ENCODE data around the gene CHD8. TPM values are rescaled to one million over a fixed set of nuclear protein-coding genes. Genes with fewer than 3 reads are reported as not detected.

The CHD8 gene
- polyA plus RNA-seq, 3 donors: 8.2 to 34.2 (median 15.1) TPM

GRCh38 chr14:21414137-21414631 is 41.7 kb downstream of the CHD8 start:
- TF ChIP-seq CTCF (IDR thresholded peaks at IDR 0.05): no peak
- Mint-ChIP-seq H3K27ac (no peak overlapping the region), H3K4me1 (no peaks in the 10 kb centered on the region), H3K36me3 (peaks cover 76 to 96% of the 10 kb centered on the region in 2 donors), H3K27me3 (ENCODE audit: low read depth in 3 of 3) (peaks cover 0 to 1% (median 1%) of the 10 kb centered on the region in 3 donors), H3K4me3 (no peak overlapping the region), H3K9me3 (no peaks in the 10 kb centered on the region)
- H3K4me3 ChIP-seq (replicated peaks in 1 of 3; ENCODE audit: low read depth in 2 of 3, low read length in 3 of 3): no peak overlapping the region
- no peaks in the 10 kb centered on the region for H3K4me1 ChIP-seq (ENCODE audit: control insufficient read depth in 1 of 2, insufficient read depth in 2 of 2, low read length in 2 of 2)
- no peak overlapping the region for H3K9ac ChIP-seq (ENCODE audit: insufficient read depth, low read length, poor library complexity, severe bottlenecking)
- DNase-seq: no peak
- H3K27ac ChIP-seq (ENCODE audit: low read depth in 1 of 2, low read length in 2 of 2): no peak overlapping the region
- H3K79me2 ChIP-seq (ENCODE audit: insufficient read depth, low read length): no peaks in the 10 kb centered on the region
- H2AFZ ChIP-seq (ENCODE audit: insufficient read depth, low read depth, low read length, poor library complexity, severe bottlenecking): no peak overlapping the region
- H3K36me3 ChIP-seq (replicated peaks in 1 of 2; ENCODE audit: control insufficient read depth in 1 of 2, insufficient read depth in 2 of 2, low read length in 2 of 2): peaks cover 84 to 96% of the 10 kb centered on the region in 2 donors
- intact Hi-C loops (cut with micrococcal nuclease): no loop called here
- peaks cover 3% of the 10 kb centered on the region for H4K20me1 ChIP-seq (ENCODE audit: insufficient read depth, low read length)
- H3K9me3 ChIP-seq (replicated peaks in 1 of 2; ENCODE audit: control insufficient read depth in 1 of 2, insufficient read depth in 1 of 2, low read length in 2 of 2): no peaks in the 10 kb centered on the region
- no peaks in the 10 kb centered on the region for H3K27me3 ChIP-seq (ENCODE audit: control insufficient read depth in 2 of 2, insufficient read depth in 2 of 2, low read length in 2 of 2)
- no CpG with 5 or more reads among the region's 1 CpG for WGBS (ENCODE audit: insufficient coverage)
- no peak overlapping the region for H3K4me2 ChIP-seq (replicated peaks; ENCODE audit: extremely low read depth, low read length, poor library complexity, severe bottlenecking)

GRCh38 chr14:21408147-21408546 is 47.8 kb downstream of the CHD8 start:
- no peaks in the 10 kb centered on the region for H3K9me3 ChIP-seq (replicated peaks in 1 of 2; ENCODE audit: control insufficient read depth in 1 of 2, insufficient read depth in 1 of 2, low read length in 2 of 2)
- intact Hi-C loops (cut with micrococcal nuclease): no loop called here
- no peaks in the 10 kb centered on the region for H3K4me1 ChIP-seq (ENCODE audit: control insufficient read depth in 1 of 2, insufficient read depth in 2 of 2, low read length in 2 of 2)
- no peak overlapping the region for H3K27ac ChIP-seq (ENCODE audit: low read depth in 1 of 2, low read length in 2 of 2)
- H3K9ac ChIP-seq (ENCODE audit: insufficient read depth, low read length, poor library complexity, severe bottlenecking): no peak overlapping the region
- H3K27me3 Mint-ChIP-seq (ENCODE audit: low read depth in 3 of 3): no peaks in the 10 kb centered on the region
- no peak overlapping the region for H2AFZ ChIP-seq (ENCODE audit: insufficient read depth, low read depth, low read length, poor library complexity, severe bottlenecking)
- no peaks in the 10 kb centered on the region for H3K79me2 ChIP-seq (ENCODE audit: insufficient read depth, low read length)
- H3K36me3 Mint-ChIP-seq: peaks cover 90 to 100% of the 10 kb centered on the region in 2 donors
- H4K20me1 ChIP-seq (ENCODE audit: insufficient read depth, low read length): no peaks in the 10 kb centered on the region
- DNase-seq: no peak
- H3K9me3 Mint-ChIP-seq: no peaks in the 10 kb centered on the region
- H3K27ac Mint-ChIP-seq: no peak overlapping the region
- H3K27me3 ChIP-seq (ENCODE audit: control insufficient read depth in 2 of 2, insufficient read depth in 2 of 2, low read length in 2 of 2): no peaks in the 10 kb centered on the region
- no peak overlapping the region for H3K4me3 ChIP-seq (replicated peaks in 1 of 3; ENCODE audit: low read depth in 2 of 3, low read length in 3 of 3)
- TF ChIP-seq CTCF (IDR thresholded peaks at IDR 0.05): no peak
- H3K36me3 ChIP-seq (replicated peaks in 1 of 2; ENCODE audit: control insufficient read depth in 1 of 2, insufficient read depth in 2 of 2, low read length in 2 of 2): peaks cover 94 to 100% of the 10 kb centered on the region in 2 donors
- no peaks in the 10 kb centered on the region for H3K4me1 Mint-ChIP-seq
- H3K4me3 Mint-ChIP-seq: no peak overlapping the region
- 100% methylated on average over 3 of the region's 3 CpGs for WGBS (ENCODE audit: insufficient coverage)
- H3K4me2 ChIP-seq (replicated peaks; ENCODE audit: extremely low read depth, low read length, poor library complexity, severe bottlenecking): no peak overlapping the region

Data from CD14-positive monocyte (primary cell).